Transverse colon (tissue), 4 donors: ENCODE data around the gene DNAJC5. TPM values are rescaled to one million over a fixed set of nuclear protein-coding genes. Genes with fewer than 3 reads are reported as not detected.
"Not testable (repeated sequence)": the region's sequence is repeated elsewhere in the genome, so short reads cannot be mapped to it uniquely, and the experiment has no call there.

Experiments used
- DNase-seq: peaks from one replicate; pipeline ENCODE4 v3.0.0-alpha.2; 2019
- H3K27ac ChIP-seq, 4 donors: fragments of 200-600 bp; sonication (generic); 2 replicates each; pipeline ENCODE4 v1.5.1; 2016 to 2018; ENCODE audit warnings: inconsistent platforms in 4 of 4
- H3K27me3 ChIP-seq: fragments of 200-600 bp; sonication (generic); 2 replicates; pipeline ENCODE4 v1.5.1; 2017; ENCODE audit warnings: inconsistent platforms
- H3K36me3 ChIP-seq, 4 donors: fragments of 200-600 bp; sonication (generic); 2 replicates each; pipeline ENCODE4 v1.5.1; 2017 to 2019; ENCODE audit warnings: inconsistent platforms in 4 of 4
- H3K4me1 ChIP-seq, 4 donors: fragments of 200-600 bp; sonication (generic); 2 replicates each; pipeline ENCODE4 v1.5.1; 2017 to 2020; ENCODE audit warnings: inconsistent platforms in 4 of 4
- H3K4me3 ChIP-seq, 4 donors: fragments of 200-600 bp; sonication (generic); 1 replicate in 1 of 4; 2 replicates in 3 of 4; pipeline versions ENCODE4 v1.5.1 to v1.6.1; 2017 to 2019; ENCODE audit warnings: inconsistent platforms in 4 of 4
- H3K9me3 ChIP-seq, 2 donors: fragments of 200-600 bp; sonication (generic); 2 replicates each; pipeline ENCODE4 v1.5.1; 2017 to 2019; ENCODE audit warnings: inconsistent platforms in 2 of 2
- EP300 ChIP-seq: sonication (generic); formaldehyde crosslinking; IDR thresholded peaks from one replicate; pipeline ENCODE4 v1.6.1; 2017; ENCODE audit warnings: antibody characterized with exemption, low read depth
- POLR2A ChIP-seq: fragments of 450-650 bp; IDR thresholded peaks from one replicate; pipeline ENCODE4 v1.6.1; 2016; ENCODE audit warnings: antibody characterized with exemption, mild to moderate bottlenecking, moderate library complexity
- POLR2AphosphoS5 ChIP-seq, 3 donors: sonication (generic); formaldehyde crosslinking; IDR thresholded peaks; one replicate each; pipeline ENCODE4 v1.6.1; 2016; ENCODE audit warnings: antibody characterized with exemption in 3 of 3
- WGBS, 2 donors: methylation state at CpG; one replicate each; pipeline ENCODE4 v1.1.5; 2018; ENCODE audit warnings: low coverage in 1 of 2; 5-methylcytosine and 5-hydroxymethylcytosine counted together
- in situ Hi-C, 4 donors: fragments of 200-750 bp; cut with MboI; loops; one replicate each; pipeline versions ENCODE4 v1.15.0 to v1.15.1; 2017; ENCODE audit warnings: low sequenced_read_pairs in 3 of 4, low pct_ligation_motif_present in 1 of 4, low pct_unique_long_range_greater_than_20kb in 1 of 4
- intact Hi-C: fragments of 100-400 bp; cut with DNase I; formaldehyde crosslinking; loops from one replicate; pipeline ENCODE4 v1.15.1; 2023; ENCODE audit warnings: low total_unique reads
- total RNA-seq, 4 donors: library from RNA; depleted of rRNA; stranded (reverse); fragments of >200 nt; gene quantifications; one replicate each; pipeline ENCODE4 v1.1.0, GENCODE V29; 2016
- TF ChIP-seq, protein P1 (sequence below), 5 experiments: fragments of 200-600 bp in 3 of 5; fragments of 450-650 bp in 2 of 5; sonication (generic) in 3 of 5; IDR thresholded peaks; 1 replicate in 2 of 5; 2 replicates in 3 of 5; pipeline ENCODE4 v1.5.1; 2016 to 2017; ENCODE audit warnings: antibody characterized with exemption in 5 of 5, inconsistent platforms in 3 of 5, mild to moderate bottlenecking in 2 of 5, moderate library complexity in 1 of 5

The DNAJC5 gene
- total RNA-seq, 4 donors from 2014 or later, result 59.9 to 77.3 (median 71.4) TPM

DNA sequence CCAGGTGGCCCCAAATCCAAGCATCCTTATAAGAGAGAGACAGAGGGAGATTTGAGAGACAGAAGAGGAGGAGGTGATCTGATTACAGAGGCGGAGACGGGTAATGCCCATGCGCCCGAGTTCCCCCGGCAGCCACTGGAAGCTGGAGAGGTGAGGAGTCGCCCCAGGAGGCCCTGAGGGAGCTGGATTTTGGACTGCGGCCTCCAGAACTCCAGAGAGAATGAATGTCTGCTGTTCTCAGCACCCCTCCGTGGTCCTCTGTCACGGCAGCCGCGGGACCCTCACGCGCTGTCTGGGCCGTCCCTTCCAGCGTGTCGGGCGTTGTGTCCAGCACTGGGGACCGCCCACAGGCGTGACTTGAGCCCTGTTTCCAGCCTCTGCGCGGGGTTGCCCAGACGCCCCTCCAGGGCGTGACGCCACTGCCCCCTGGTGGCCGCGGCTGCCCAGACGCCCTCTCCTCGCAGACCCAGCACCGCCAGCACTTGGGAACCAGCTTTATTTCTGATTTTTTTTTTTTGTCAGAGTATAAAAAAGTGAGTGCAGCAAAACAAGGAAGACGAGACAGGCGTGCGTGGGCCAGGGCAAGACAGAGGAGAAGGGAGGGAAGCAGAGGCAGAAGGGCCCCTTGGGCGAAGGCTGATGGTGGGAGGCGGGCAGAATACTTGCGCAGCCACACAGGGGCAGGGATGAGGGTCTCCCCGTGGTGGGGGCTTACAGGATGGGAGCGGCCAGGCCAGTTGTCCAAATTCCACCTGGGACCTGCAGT is 78.9 kb downstream of the DNAJC5 start:
- peak; percentile 89 for DNase-seq
- intact Hi-C loops, result loop anchor here (5.0 to 10.0 kb wide), 3 partner anchors 67 to 437 kb away; partner anchors contain the start of gene PTK6

DNA sequence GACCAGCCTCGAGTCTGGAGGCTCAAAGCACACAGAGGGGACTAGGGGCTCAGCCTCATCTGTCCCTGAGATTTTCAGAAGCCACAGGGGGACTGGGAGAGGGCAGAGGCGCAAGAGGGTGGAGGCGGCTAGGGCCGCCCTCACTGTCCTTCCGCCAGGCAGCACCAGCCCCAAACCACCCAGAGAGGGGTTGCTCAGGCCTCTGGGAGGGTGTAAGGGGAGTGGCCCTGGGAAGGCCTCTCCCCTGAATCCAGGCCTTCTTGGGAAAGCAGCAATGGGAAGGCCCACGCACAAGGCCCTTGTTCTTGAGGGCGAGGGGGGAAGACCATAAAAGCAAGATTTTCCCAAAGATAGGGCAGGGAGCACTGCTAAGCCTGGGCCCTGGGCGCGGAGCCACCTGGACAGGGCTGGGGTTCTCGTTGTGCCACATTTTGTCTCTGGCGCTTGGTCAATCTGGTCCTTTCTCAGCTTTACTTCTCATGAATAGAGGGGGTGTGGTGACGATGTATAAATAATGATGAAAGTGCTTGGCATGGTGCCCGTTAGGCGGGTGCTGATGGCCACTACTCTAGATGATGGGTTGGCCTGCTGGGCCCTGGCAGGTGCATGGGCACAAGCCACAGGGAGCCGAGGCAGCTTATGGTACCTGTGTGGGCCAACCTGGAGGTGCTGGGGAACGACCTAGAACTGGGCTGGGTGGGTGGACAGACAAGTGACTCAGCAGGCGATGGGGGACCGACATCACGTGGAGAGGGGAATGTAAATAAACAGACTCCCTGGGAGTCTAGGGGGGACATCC is 79.7 kb downstream of the DNAJC5 start:
- DNase-seq, result no peak
- in situ Hi-C loops, result no loop called here
- no peak overlapping the region for H3K27ac ChIP-seq

More for the DNA sequence above, 78.9 kb downstream of the DNAJC5 start:
- in situ Hi-C loops, result no loop called here
- TF ChIP-seq, protein P1, sequence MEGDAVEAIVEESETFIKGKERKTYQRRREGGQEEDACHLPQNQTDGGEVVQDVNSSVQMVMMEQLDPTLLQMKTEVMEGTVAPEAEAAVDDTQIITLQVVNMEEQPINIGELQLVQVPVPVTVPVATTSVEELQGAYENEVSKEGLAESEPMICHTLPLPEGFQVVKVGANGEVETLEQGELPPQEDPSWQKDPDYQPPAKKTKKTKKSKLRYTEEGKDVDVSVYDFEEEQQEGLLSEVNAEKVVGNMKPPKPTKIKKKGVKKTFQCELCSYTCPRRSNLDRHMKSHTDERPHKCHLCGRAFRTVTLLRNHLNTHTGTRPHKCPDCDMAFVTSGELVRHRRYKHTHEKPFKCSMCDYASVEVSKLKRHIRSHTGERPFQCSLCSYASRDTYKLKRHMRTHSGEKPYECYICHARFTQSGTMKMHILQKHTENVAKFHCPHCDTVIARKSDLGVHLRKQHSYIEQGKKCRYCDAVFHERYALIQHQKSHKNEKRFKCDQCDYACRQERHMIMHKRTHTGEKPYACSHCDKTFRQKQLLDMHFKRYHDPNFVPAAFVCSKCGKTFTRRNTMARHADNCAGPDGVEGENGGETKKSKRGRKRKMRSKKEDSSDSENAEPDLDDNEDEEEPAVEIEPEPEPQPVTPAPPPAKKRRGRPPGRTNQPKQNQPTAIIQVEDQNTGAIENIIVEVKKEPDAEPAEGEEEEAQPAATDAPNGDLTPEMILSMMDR (IDR thresholded peaks at IDR 0.05), result peak; percentile 97 to 99 (median 99)
- no peak for TF ChIP-seq EP300
- H3K27me3 ChIP-seq, result peaks cover 13% of the 10 kb centered on the region
- 3 to 17% methylated on average over 8 to 30 of the region's 37 CpGs for WGBS, 2 donors
- peak overlapping the region in 3 of 4 donors; percentile 1 to 53 (median 23) for H3K27ac ChIP-seq
- H3K9me3 ChIP-seq, result no peaks in the 10 kb centered on the region
- peak overlapping the region in 2 of 4 donors; percentile 9 to 39 for H3K4me3 ChIP-seq
- no peaks in the 10 kb centered on the region for H3K36me3 ChIP-seq
- peaks cover 8 to 24% (median 12%) of the 10 kb centered on the region in 4 donors for H3K4me1 ChIP-seq

DNA sequence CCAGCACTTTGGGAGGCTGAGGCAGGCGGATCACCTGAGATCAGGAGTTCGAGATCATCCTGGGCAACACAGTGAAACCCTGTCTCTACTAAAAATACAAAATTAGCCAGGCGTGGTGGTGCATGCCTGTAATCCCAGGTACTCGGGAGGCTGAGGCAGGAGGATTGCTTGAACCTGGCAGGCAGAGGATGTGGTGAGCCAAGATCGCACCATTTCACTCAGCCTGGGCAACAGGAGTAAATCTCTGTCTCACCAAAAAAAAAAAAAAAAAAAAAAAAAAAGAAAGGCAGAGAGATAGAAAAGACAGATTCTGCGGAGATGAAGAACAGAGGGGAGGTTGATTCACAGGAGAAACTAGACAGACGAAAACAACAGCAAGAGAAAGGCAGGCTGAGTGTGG is 81.6 kb downstream of the DNAJC5 start:
- H3K36me3 ChIP-seq, H3K27me3 ChIP-seq, DNase-seq, H3K9me3 ChIP-seq, H3K4me3 ChIP-seq, in situ Hi-C loops, H3K27ac ChIP-seq: not testable (repeated sequence)
- intact Hi-C loops, result loop anchor here (10.0 kb wide), 1 partner anchor 202 kb away; no protein-coding TSS in a partner anchor
- H3K4me1 ChIP-seq, result peaks cover 15 to 27% (median 23%) of the 10 kb centered on the region in 4 donors
- 89 to 92% methylated on average over 4 to 7 of the region's 7 CpGs for WGBS, 2 donors

More for the DNA sequence above, 79.7 kb downstream of the DNAJC5 start:
- Histone ChIP-seq H3K27me3 (peaks cover 9% of the 10 kb centered on the region), H3K36me3 (no peaks in the 10 kb centered on the region), H3K4me3 (no peak overlapping the region), H3K4me1 (peaks cover 8 to 21% (median 10%) of the 10 kb centered on the region in 4 donors), H3K9me3 (no peaks in the 10 kb centered on the region)
- 77% methylated on average over 19 of the region's 19 CpGs; no CpG with 5 or more reads in 1 of the 2 donors for WGBS, 2 donors
- intact Hi-C loops, result loop anchor here (5.0 to 10.0 kb wide), 3 partner anchors 67 to 437 kb away; partner anchors contain the start of gene PTK6
- no peak for TF ChIP-seq POLR2A
- TF ChIP-seq, protein P1 (IDR thresholded peaks at IDR 0.05), result no peak

DNA sequence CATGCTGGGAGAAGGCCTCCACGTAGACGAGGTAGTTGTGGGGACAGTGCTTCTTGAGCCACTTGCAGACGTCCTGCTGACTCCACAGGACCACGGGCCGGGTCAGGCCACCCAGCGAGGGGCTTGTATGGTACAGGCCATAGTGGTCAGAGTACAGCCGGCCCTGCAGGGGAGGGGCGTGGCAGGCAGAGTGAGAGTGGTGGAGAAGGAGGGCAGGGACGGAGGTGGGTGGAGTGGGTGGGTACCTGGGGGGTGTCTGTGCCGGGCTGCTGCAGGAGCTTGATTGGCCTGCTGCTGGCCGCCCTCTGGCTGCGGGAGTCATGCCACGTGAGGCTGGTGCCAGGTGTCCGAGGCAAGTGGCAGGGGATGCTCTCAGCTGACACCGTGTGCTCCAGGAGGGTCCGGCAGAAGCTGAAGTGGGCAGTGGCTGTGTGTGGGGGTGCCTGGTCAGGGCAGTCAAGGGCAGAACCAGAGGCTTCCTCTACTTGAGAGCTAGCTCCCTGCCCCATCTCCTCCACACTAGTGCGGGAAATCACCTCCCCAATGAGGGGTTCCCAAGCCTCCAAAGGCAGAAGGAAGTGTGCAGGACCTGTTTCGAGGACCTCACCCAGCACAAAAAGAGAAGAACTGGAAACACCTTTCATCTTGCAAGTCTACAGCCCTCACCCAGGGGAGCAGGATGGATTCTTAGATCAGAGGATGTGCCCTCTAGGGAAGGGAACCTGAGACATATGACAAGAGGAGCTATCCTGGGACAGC is 82.2 kb downstream of the DNAJC5 start:
- no peak overlapping the region for H3K27ac ChIP-seq
- no peaks in the 10 kb centered on the region for H3K36me3 ChIP-seq
- DNase-seq, result no peak
- in situ Hi-C loops (no loop called here), intact Hi-C loops (loop anchor here (10.0 kb wide), 1 partner anchor 202 kb away; no protein-coding TSS in a partner anchor)
- peaks cover 21 to 33% (median 30%) of the 10 kb centered on the region in 4 donors for H3K4me1 ChIP-seq
- H3K27me3 ChIP-seq, result no peaks in the 10 kb centered on the region
- TF ChIP-seq POLR2A (no peak), EP300 (no peak), POLR2AphosphoS5 (IDR thresholded peaks at IDR 0.05) (no peak)
- TF ChIP-seq, protein P1 (IDR thresholded peaks at IDR 0.05), result no peak
- no peak overlapping the region for H3K4me3 ChIP-seq
- 84 to 90% methylated on average over 5 to 18 of the region's 18 CpGs for WGBS, 2 donors
- H3K9me3 ChIP-seq, result no peaks in the 10 kb centered on the region
